Gastroesophageal sphincter (tissue), 3 donors: ENCODE results near the gene ZNF597.
"Not testable (repeated sequence)": the region's sequence is repeated elsewhere in the genome, so short reads cannot be mapped to it uniquely, and the experiment has no call there.

ENCODE experiments used
- CTCF ChIP-seq, 4 experiments: fragments of 200-600 bp in 2 of 4; fragments of 450-650 bp in 2 of 4; sonication (generic) in 1 of 4; IDR thresholded peaks; one replicate each; pipeline ENCODE4 v1.5.1; 2017 to 2019; ENCODE audit warnings: antibody characterized with exemption in 4 of 4, mild to moderate bottlenecking in 2 of 4, moderate library complexity in 2 of 4
- EP300 ChIP-seq: sonication (generic); formaldehyde crosslinking; IDR thresholded peaks from one replicate; pipeline ENCODE4 v1.6.1; 2017; ENCODE audit warnings: antibody characterized with exemption, mild to moderate bottlenecking
- POLR2A ChIP-seq, 2 donors: fragments of 450-650 bp; IDR thresholded peaks; one replicate each; pipeline ENCODE4 v1.6.1; 2017; ENCODE audit warnings: antibody characterized with exemption in 2 of 2, mild to moderate bottlenecking in 2 of 2, moderate library complexity in 1 of 2

GRCh38 chr16:3473596-3473943 lies 30.3 kb upstream of the ZNF597 start:
- not testable (repeated sequence) for TF ChIP-seq CTCF (IDR thresholded peaks at IDR 0.05); POLR2A (IDR thresholded peaks at IDR 0.05); EP300
